Testis (tissue), 3 donors: Measurements from ENCODE around the gene TRIB2. TPM values are rescaled to one million over a fixed set of nuclear protein-coding genes. Genes with fewer than 3 reads are reported as not detected.

Experiments
- DNase-seq: peaks from one replicate; pipeline ENCODE4 v3.0.0-alpha.2; 2019
- H3K27ac ChIP-seq, 2 donors: fragments of 200-600 bp; sonication (generic); one replicate each; pipeline ENCODE4 v1.5.1; 2019
- H3K27me3 ChIP-seq: fragments of 200-600 bp; sonication (generic); one replicate; pipeline ENCODE4 v1.5.1; 2019
- H3K36me3 ChIP-seq: fragments of 200-600 bp; sonication (generic); one replicate; pipeline ENCODE4 v1.5.1; 2017; ENCODE audit warnings: low read depth; ENCODE audit errors: missing control alignments
- H3K4me1 ChIP-seq: fragments of 200-600 bp; sonication (generic); one replicate; pipeline ENCODE4 v1.5.1; 2019
- H3K4me3 ChIP-seq, 2 donors: fragments of 200-600 bp; sonication (generic); one replicate each; pipeline ENCODE4 v1.5.1; 2017 to 2019
- H3K9me3 ChIP-seq: fragments of 200-600 bp; sonication (generic); one replicate; pipeline ENCODE4 v1.5.1; 2017
- CTCF ChIP-seq, 3 experiments: fragments of 450-650 bp in 2 of 3; fragments of 200-600 bp in 1 of 3; sonication (generic) in 1 of 3; IDR thresholded peaks; one replicate each; pipeline ENCODE4 v1.5.1; 2016 to 2019; ENCODE audit warnings: antibody characterized with exemption in 3 of 3, mild to moderate bottlenecking in 2 of 3, moderate library complexity in 1 of 3
- POLR2A ChIP-seq: fragments of 450-650 bp; IDR thresholded peaks from one replicate; pipeline ENCODE4 v1.6.1; 2017; ENCODE audit warnings: antibody characterized with exemption, mild to moderate bottlenecking, moderate library complexity
- WGBS, 2 donors: methylation state at CpG; one replicate each; pipeline ENCODE4 v1.1.5; 2018; 5-methylcytosine and 5-hydroxymethylcytosine counted together
- intact Hi-C: fragments of 100-400 bp; cut with DNase I; formaldehyde crosslinking; loops from one replicate; pipeline ENCODE4 v1.15.1; 2023; ENCODE audit warnings: low total_unique reads
- polyA plus RNA-seq: library from polyadenylated mRNA; stranded (reverse); fragments of 350-450 nt; fragmentation: Illumina TruSeq; extraction: RNeasy Lipid Tissue Mini Kit (QIAGEN cat#74804); gene quantifications from one replicate; pipeline ENCODE4 v1.2.3, GENCODE V29; 2014; ENCODE audit warnings: low read depth, low replicate concordance; ENCODE audit not compliant: insufficient read depth
- total RNA-seq, 2 donors: library from RNA; depleted of rRNA; stranded (reverse); fragments of >200 nt; gene quantifications; one replicate each; pipeline ENCODE4 v1.2.3, GENCODE V29; 2016

TRIB2 gene
- total and polyA plus RNA-seq, 3 donors from 2014 or later: 54.9 to 190 (median 189) TPM

- Histone ChIP-seq H3K27ac (peak overlapping the region; percentile 5 to 96), H3K4me1 (peaks cover 40% of the 10 kb centered on the region), H3K36me3 (no peaks in the 10 kb centered on the region), H3K27me3 (no peaks in the 10 kb centered on the region), H3K4me3 (no peak overlapping the region), H3K9me3 (no peaks in the 10 kb centered on the region)
- WGBS, 2 donors: 88 to 90% methylated on average over 9 of the region's 9 CpGs
- DNase-seq: no peak
- no peak for TF ChIP-seq CTCF (IDR thresholded peaks at IDR 0.05)
- TF ChIP-seq POLR2A: no peak
- intact Hi-C loops: loop anchor here (10.0 kb wide), 1 partner anchor 65 kb away; no protein-coding TSS in a partner anchor
Observed at GRCh38 chr2:12739721-12740254, 23.1 kb downstream of the TRIB2 start.

- intact Hi-C loops: no loop called here
- Histone ChIP-seq H3K27me3 (no peaks in the 10 kb centered on the region), H3K36me3 (no peaks in the 10 kb centered on the region), H3K4me3 (no peak overlapping the region), H3K9me3 (no peaks in the 10 kb centered on the region), H3K27ac (peak overlapping the region; percentile 5 to 96), H3K4me1 (peaks cover 24% of the 10 kb centered on the region)
- 40 to 41% methylated on average over 3 of the region's 3 CpGs for whole genome bisulfite sequencing, 2 donors
- TF ChIP-seq CTCF (IDR thresholded peaks at IDR 0.05) (no peak), POLR2A (no peak)
- DNase-seq: no peak
Observed at GRCh38 chr2:12741380-12741779, 24.6 kb downstream of the TRIB2 start.

GRCh38 chr2:12742891-12743290 is 26.2 kb downstream of the TRIB2 start:
- intact Hi-C loops: no loop called here
- Histone ChIP-seq H3K27ac (peak overlapping the region in 1 of 2 donors; percentile 96), H3K9me3 (no peaks in the 10 kb centered on the region), H3K36me3 (no peaks in the 10 kb centered on the region), H3K4me1 (peaks cover 13% of the 10 kb centered on the region), H3K4me3 (no peak overlapping the region), H3K27me3 (no peaks in the 10 kb centered on the region)
- no peak for DNase-seq
- no peak for TF ChIP-seq CTCF (IDR thresholded peaks at IDR 0.05)
- 76 to 92% methylated on average over 3 of the region's 3 CpGs for WGBS, 2 donors

- Histone ChIP-seq H3K4me1 (no peaks in the 10 kb centered on the region), H3K27ac (no peak overlapping the region), H3K4me3 (no peak overlapping the region), H3K36me3 (no peaks in the 10 kb centered on the region), H3K27me3 (no peaks in the 10 kb centered on the region), H3K9me3 (no peaks in the 10 kb centered on the region)
- TF ChIP-seq CTCF (IDR thresholded peaks at IDR 0.05) (no peak), POLR2A (no peak)
- DNase-seq: no peak
- intact Hi-C loops: no loop called here
- WGBS, 2 donors: 80 to 83% methylated on average over 7 of the region's 7 CpGs
Observed at GRCh38 chr2:12750166-12750905, 33.6 kb downstream of the TRIB2 start.

GRCh38 chr2:12754643-12755042 is 37.9 kb downstream of the TRIB2 start:
- WGBS, 2 donors: 51 to 74% methylated on average over 5 of the region's 5 CpGs
- no peak for DNase-seq
- TF ChIP-seq POLR2A: no peak
- no peak for TF ChIP-seq CTCF (IDR thresholded peaks at IDR 0.05)

More at GRCh38 chr2:12754643-12755042, 37.9 kb downstream of the TRIB2 start:
- Histone ChIP-seq H3K36me3 (no peaks in the 10 kb centered on the region), H3K4me1 (no peaks in the 10 kb centered on the region), H3K9me3 (no peaks in the 10 kb centered on the region), H3K27ac (no peak overlapping the region), H3K27me3 (no peaks in the 10 kb centered on the region), H3K4me3 (peak overlapping the region in 1 of 2 donors; percentile 2)
- intact Hi-C loops: no loop called here
